ENCODE results near the gene DHRSX.

DHRSX gene

DNA sequence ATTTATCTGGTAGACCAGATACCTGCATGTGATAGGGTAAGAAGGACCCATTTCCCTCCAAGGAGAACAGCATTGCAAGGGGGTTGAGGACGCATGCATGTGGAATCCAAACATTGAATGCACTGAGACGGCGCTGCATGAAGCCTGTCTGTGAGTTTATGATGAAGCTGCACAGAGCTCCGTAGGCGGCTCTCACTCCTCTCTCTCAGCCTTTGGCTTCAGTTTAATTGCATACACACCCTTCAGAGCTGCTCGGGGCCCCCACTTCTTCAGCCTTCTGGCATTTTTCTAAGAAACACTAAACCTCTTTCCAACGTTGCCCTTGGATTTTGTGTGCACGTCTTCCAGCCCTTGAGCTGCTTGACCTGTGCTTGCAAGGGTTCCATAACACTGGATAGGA is 176.6 kb downstream of the DHRSX start:
- no peak for DNase-seq (ENCODE audit: insufficient read length, low spot score)
- no peak for TF ChIP-seq CTCF (IDR thresholded peaks at IDR 0.05; ENCODE audit: insufficient read depth, missing control alignments)
- FAIRE-seq: no peak

- FAIRE-seq: no peak
- no peak for TF ChIP-seq CTCF (IDR thresholded peaks at IDR 0.05; ENCODE audit: insufficient read depth, missing control alignments)
Measured at GRCh38 chrX:2321411-2321810, 179.4 kb downstream of the DHRSX start.

GRCh38 chrX:2320580-2321327 is 180.0 kb downstream of the DHRSX start:
- no peak for TF ChIP-seq CTCF (IDR thresholded peaks at IDR 0.05; ENCODE audit: insufficient read depth, missing control alignments)
- DNase-seq (ENCODE audit: insufficient read length, low spot score): no peak
- FAIRE-seq: no peak

More at GRCh38 chrX:2321411-2321810, 179.4 kb downstream of the DHRSX start:
- DNase-seq (ENCODE audit: insufficient read length, low spot score): no peak

DNA sequence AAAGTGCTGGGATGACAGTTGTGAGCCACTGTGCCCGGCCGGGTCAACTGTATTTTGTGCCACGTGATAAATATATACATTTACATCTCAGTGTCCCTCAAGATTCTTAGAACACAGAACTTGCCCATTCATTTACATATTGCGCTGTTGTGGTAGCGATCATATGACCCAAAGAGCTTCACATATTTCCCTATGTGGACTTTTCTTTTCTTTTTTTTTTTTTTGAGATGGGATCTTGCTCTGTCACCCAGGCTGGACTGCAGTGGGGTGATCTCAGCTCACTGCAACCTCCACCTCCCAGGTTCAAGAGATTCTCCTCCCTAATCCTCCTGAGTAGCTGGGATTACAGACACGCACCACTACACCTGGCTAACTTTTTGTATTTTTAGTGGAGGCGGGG is 180.7 kb downstream of the DHRSX start:
- no peak for TF ChIP-seq CTCF (IDR thresholded peaks at IDR 0.05; ENCODE audit: insufficient read depth, missing control alignments)
- FAIRE-seq (no peak), DNase-seq (ENCODE audit: insufficient read length, low spot score) (no peak)

DNA sequence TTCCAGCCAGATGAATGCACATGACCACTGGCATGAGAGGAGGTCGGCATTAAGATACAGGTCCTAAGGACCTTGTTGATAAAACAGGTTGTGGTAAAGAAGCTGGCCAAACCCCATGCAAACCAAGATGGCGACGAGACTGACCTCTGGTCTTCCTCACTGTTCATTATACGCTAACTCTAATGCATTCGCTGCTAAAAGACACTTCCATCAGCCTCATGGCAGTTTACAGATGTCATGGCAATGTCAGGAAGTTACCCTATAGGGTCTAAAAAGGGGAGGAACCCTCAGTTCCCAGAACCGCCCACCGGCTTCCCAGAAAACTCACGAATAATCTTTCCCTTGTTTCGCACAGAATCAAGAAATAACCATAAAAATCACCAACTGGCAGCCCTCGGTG is 182.4 kb downstream of the DHRSX start:
- TF ChIP-seq CTCF (IDR thresholded peaks at IDR 0.05; ENCODE audit: insufficient read depth, missing control alignments): no peak

DNA sequence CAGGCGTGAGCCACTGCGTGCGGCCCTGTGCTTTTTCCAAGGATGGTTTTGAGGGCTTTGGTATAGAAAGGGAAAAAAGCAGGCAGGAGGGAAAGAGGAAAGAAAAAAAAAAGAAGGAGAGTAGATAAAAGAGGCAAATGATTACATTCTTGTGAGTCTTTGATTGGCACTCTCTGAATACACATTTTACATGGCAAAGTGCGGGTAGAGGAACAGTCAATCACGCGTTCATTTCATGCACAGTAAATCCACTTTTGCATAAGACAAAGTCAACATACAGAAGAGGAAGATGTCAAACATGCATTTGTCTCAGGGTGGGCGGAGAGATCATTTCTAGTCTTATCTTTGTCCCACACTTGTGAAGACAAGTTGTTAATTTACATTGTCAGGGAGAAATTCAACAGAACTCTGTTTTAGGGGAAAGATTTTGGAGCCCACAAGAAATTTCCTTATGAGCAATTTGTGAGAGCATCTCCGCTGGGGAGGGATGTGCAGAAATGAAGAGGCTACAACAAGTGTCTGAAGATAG is 183.2 kb downstream of the DHRSX start:
- no peak for FAIRE-seq
- DNase-seq (ENCODE audit: insufficient read length, low spot score): no peak
- no peak for TF ChIP-seq CTCF (IDR thresholded peaks at IDR 0.05; ENCODE audit: insufficient read depth, missing control alignments)

More for the DNA sequence above, 182.4 kb downstream of the DHRSX start:
- DNase-seq (ENCODE audit: insufficient read length, low spot score) (no peak), FAIRE-seq (no peak)

DNA sequence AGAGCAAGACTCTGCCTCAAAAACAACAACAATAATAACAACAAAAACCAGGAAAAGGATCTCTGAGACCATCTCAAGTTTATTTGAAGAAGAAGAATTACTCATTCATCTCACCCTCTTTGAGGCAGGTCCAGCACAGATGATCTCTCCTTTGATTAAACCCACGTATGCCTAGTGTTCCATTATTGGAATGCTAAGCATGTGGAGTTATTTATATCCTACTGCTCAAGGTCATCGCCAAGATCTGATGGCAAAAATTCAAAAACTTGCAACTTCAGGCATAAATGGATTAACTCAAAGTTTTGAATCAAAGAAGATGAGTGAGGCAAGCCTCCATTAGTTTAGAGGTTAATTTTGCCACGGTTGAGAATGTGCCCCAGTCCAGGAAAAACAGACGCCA is 184.2 kb downstream of the DHRSX start:
- FAIRE-seq (no peak), DNase-seq (ENCODE audit: insufficient read length, low spot score) (no peak)
- TF ChIP-seq CTCF (IDR thresholded peaks at IDR 0.05; ENCODE audit: insufficient read depth, missing control alignments): no peak
